ENCODE measurements around the gene TRAK2.
A peak's percentile ranks its signal among the peaks of the same experiment; 100 is the strongest.
"Not testable (repeated sequence)": the region's sequence is repeated elsewhere in the genome, so short reads cannot be mapped to it uniquely, and the experiment has no call there.

Gene TRAK2

DNA sequence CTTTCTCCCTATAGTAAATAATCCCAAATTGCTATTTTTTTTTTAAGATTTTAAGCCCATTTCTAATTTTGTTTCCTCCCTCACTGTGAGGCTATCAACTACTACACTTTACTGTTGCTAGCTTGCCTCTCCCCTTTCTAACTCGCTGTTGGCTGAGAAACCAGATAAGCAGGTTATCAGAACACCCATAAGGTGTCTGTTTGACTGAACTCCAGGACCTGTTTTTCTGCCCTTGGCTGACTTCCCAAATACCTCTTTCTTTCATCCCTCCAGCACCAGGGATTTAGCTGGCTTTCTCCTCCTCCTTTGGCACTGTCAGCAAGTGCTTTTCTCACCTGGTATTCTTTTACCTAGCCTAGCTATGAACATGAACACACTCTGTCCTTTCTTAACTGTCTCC, 11.1 kb downstream of the TRAK2 start:
- in situ Hi-C loops (cut with HindIII; ENCODE audit: low sequenced_read_pairs) = no loop called here
- no peak overlapping the region for H3K4me3 ChIP-seq (ENCODE audit: low read depth, low read length)
- TF ChIP-seq, protein P1, sequence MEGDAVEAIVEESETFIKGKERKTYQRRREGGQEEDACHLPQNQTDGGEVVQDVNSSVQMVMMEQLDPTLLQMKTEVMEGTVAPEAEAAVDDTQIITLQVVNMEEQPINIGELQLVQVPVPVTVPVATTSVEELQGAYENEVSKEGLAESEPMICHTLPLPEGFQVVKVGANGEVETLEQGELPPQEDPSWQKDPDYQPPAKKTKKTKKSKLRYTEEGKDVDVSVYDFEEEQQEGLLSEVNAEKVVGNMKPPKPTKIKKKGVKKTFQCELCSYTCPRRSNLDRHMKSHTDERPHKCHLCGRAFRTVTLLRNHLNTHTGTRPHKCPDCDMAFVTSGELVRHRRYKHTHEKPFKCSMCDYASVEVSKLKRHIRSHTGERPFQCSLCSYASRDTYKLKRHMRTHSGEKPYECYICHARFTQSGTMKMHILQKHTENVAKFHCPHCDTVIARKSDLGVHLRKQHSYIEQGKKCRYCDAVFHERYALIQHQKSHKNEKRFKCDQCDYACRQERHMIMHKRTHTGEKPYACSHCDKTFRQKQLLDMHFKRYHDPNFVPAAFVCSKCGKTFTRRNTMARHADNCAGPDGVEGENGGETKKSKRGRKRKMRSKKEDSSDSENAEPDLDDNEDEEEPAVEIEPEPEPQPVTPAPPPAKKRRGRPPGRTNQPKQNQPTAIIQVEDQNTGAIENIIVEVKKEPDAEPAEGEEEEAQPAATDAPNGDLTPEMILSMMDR (IDR thresholded peaks at IDR 0.05; ENCODE audit: low read depth, low read length) = no peak
- DNase-seq (ENCODE audit: low read depth, low spot score) = no peak

- in situ Hi-C loops (cut with HindIII; ENCODE audit: low sequenced_read_pairs); DNase-seq (ENCODE audit: low read depth, low spot score); H3K4me3 ChIP-seq (ENCODE audit: low read depth, low read length): not testable (repeated sequence)
Observed at GRCh38 chr2:201439336-201439922, 11.8 kb downstream of the TRAK2 start.

GRCh38 chr2:201436141-201436540, 15.1 kb downstream of the TRAK2 start:
- DNase-seq (ENCODE audit: low read depth, low spot score) = no peak
- TF ChIP-seq, protein P1 (IDR thresholded peaks at IDR 0.05; ENCODE audit: low read depth, low read length) = no peak
- in situ Hi-C loops (cut with HindIII; ENCODE audit: low sequenced_read_pairs) = no loop called here
- H3K4me3 ChIP-seq (ENCODE audit: low read depth, low read length) = no peak overlapping the region

DNA sequence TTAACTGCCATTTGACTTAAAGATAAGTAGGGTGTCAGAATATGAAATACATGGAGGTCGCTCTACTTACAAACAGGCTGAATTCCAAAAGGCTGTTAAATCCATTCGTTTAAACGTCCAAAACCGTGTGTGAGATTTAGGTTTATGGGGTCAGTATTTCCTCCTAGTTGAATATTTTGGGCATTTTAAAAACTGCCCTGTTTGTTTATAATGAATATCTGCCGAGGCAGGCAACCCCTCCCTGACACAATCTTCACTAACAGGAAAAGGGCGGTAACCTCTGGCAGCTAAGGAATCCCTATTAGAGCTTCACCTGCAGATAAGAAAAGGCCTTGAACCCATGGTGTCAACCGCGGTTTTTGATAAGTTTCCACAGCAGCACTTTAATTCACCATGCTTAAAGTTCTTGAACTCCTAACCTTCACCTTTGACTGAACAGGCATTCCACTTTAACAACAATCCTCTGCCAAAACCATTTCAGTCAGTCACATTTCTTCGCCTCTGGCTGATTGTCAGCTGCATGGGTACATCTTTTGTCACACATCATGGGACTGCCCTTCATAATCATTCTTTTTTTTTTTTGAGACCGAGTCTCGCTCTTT, 17.8 kb downstream of the TRAK2 start:
- no peak for DNase-seq (ENCODE audit: low read depth, low spot score)
- H3K4me3 ChIP-seq (ENCODE audit: low read depth, low read length) = no peak overlapping the region
- TF ChIP-seq, protein P1 (IDR thresholded peaks at IDR 0.05; ENCODE audit: low read depth, low read length) = no peak
- in situ Hi-C loops (cut with HindIII; ENCODE audit: low sequenced_read_pairs) = no loop called here

DNA sequence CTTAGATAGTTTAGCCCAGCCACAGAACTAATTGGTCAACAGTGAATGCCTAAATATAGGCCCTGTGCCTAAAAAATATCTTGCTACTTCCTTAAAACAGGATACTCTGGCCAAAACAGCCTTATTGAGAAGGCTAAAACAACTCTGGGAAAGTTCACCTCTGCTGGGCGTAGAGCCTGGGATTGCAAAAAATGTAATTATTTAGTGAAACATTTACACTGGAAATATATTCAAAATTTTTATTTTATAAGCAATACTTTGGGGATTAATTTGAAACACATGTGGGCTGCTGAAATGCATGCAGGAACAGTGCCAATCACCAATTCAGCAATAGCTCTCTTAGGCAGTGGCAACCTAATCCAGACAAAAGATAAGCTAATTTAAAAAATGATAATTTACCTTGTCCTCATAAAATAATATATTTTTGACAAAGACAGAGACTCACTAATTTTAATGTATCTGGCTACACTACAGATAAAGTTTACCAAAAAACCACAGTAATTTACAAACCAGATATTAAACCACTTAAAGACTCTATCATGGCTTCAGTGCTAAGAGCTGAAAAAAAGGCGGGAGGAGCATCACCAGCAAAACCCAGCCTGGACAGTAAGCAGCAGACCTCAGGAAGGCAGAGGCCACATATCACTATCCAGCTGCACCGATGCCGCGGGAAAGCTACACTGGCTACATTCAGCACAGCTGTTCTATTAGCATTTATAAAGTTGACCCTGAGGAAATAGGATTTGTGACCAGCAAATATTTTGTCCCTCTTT, 18.5 kb downstream of the TRAK2 start:
- no peak overlapping the region for H3K4me3 ChIP-seq (ENCODE audit: low read depth, low read length)
- in situ Hi-C loops (cut with HindIII; ENCODE audit: low sequenced_read_pairs) = no loop called here
- TF ChIP-seq, protein P1 (IDR thresholded peaks at IDR 0.05; ENCODE audit: low read depth, low read length) = no peak
- DNase-seq (ENCODE audit: low read depth, low spot score) = peak; percentile 36

DNA sequence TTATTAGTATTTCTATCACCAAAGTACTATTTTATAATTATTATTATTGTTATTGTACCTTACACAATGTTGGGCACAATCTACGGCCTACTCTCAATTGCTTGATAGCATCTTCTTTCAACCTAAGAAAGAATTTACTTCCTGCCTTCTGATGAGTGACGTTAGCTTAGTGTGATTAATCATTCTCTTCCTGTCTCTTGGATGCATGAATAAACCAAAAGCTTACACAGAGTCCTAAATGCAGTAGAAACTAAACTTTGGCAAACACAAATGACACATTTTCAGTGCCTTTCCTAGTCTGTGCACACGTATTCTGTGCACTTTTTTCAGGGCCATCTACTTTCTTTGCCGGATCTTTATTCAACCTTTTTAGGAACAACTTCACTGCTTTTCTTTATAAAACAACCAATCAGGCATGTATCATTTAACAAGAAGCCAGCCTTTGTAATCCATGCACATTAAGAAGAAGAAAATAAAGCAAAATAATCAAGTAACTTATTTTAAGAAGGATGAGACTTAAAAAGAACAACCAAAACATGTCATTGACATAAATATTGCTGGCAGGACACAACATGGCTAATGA, 19.1 kb downstream of the TRAK2 start:
- TF ChIP-seq, protein P1 (IDR thresholded peaks at IDR 0.05; ENCODE audit: low read depth, low read length) = no peak
- no peak overlapping the region for H3K4me3 ChIP-seq (ENCODE audit: low read depth, low read length)
- peak; percentile 38 for DNase-seq (ENCODE audit: low read depth, low spot score)
- in situ Hi-C loops (cut with HindIII; ENCODE audit: low sequenced_read_pairs) = no loop called here

DNA sequence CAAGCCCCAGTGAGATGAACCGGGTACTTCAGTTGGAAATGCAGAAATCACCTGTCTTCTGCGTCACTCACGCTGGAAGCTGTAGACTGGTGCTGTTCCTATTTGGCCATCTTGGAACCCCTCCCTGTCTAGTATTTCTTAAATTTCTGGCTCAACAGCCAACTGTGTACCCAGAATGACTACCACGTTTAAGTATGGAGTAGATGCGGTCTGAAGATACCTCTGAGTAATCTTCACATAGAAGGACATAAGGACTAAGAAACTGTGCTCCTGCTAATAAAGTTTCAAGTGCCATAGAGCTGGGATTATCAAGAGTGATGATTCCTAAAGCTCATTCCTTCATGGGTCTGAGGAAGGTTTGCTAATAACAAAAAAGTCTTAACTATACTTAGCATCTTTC, 20.4 kb downstream of the TRAK2 start:
- TF ChIP-seq, protein P1 (IDR thresholded peaks at IDR 0.05; ENCODE audit: low read depth, low read length) = no peak
- in situ Hi-C loops (cut with HindIII; ENCODE audit: low sequenced_read_pairs) = no loop called here
- DNase-seq (ENCODE audit: low read depth, low spot score) = no peak
- no peak overlapping the region for H3K4me3 ChIP-seq (ENCODE audit: low read depth, low read length)

GRCh38 chr2:201430322-201430721, 20.9 kb downstream of the TRAK2 start:
- in situ Hi-C loops (cut with HindIII; ENCODE audit: low sequenced_read_pairs); DNase-seq (ENCODE audit: low read depth, low spot score); H3K4me3 ChIP-seq (ENCODE audit: low read depth, low read length): not testable (repeated sequence)

DNA sequence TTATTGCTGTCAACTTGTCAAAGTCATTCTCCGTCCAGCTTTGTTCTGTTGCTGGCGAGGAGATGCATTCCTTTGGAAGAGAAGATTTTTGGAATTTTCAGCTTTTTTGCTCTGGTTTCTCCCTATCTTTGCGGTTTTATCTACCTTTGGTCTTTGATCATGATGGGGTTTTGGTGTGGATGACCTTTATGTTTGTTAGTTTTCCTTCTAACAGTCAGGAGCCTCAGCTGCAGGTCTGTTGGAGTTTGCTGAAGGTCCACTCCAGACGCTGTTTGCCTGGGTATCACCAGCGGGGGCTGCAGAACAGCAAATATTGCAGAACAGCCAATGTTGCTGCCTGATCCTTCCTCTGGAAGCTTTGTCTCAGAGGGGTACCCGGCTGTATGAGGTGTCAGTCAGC, 21.4 kb downstream of the TRAK2 start:
- DNase-seq (ENCODE audit: low read depth, low spot score); in situ Hi-C loops (cut with HindIII; ENCODE audit: low sequenced_read_pairs); H3K4me3 ChIP-seq (ENCODE audit: low read depth, low read length): not testable (repeated sequence)

DNA sequence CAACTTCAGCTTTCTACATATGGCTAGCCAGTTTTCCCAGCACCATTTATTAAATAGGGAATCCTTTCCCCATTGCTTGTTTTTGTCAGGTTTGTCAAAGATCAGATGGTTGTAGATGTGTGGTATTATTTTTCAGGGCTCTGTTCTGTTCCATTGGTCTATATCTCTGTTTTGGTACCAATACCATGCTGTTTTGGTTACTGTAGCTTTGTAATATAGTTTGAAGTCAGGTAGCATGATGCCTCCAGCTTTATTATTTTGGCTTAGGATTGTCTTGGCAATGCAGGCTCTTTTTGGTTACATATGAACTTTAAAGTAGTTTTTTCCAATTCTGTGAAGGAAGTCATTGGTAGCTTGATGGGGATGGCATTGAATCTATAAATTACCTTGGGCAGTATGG, 22.9 kb downstream of the TRAK2 start:
- DNase-seq (ENCODE audit: low read depth, low spot score); in situ Hi-C loops (cut with HindIII; ENCODE audit: low sequenced_read_pairs): not testable (repeated sequence)

More for the DNA sequence above, 22.9 kb downstream of the TRAK2 start:
- not testable (repeated sequence) for H3K4me3 ChIP-seq (ENCODE audit: low read depth, low read length)
